ENCODE measurements around the gene PSMA6. TPM values are rescaled to one million over a fixed set of nuclear protein-coding genes. Genes with fewer than 3 reads are reported as not detected.

PSMA6 gene
- 141 TPM for total RNA-seq

GRCh38 chr14:35292051-35292769 lies at the start of gene PSMA6:
Gene PSMA6, plus strand, starts transcription at chr14:35292382. Its CDS starts 95 bp downstream, at chr14:35292477.

Other genes starting within 250 kb of the PSMA6 start
- gene FAM177A1, start 246.1 kb upstream of the PSMA6 start, total RNA-seq: 32.1 TPM
- 52.4 TPM for gene PPP2R3C, start 170.4 kb upstream of the PSMA6 start, total RNA-seq
- 22.8 TPM for gene PRORP, start 169.8 kb upstream of the PSMA6 start, total RNA-seq
- gene NFKBIA, start 112.4 kb downstream of the PSMA6 start, total RNA-seq: 149 TPM
- gene INSM2, start 241.8 kb downstream of the PSMA6 start, total RNA-seq: 24.3 TPM